HFFc6 (cell line): ENCODE measurements around the gene GMEB2. TPM values are rescaled to one million over a fixed set of nuclear protein-coding genes. Genes with fewer than 3 reads are reported as not detected.

ENCODE experiments used
- DNase-seq: peaks from one replicate; pipeline ENCODE4 v3.0.0-alpha.2; 2018
- H3K27ac Mint-ChIP-seq: 2 replicates; pipeline ENCODE4 v1.8.0; 2020; ENCODE audit warnings: mild to moderate bottlenecking, mixed read lengths
- H3K27me3 Mint-ChIP-seq: 2 replicates; pipeline ENCODE4 v1.8.0; 2021; ENCODE audit warnings: mild to moderate bottlenecking, moderate library complexity, mixed read lengths; ENCODE audit not compliant: insufficient read depth
- H3K36me3 Mint-ChIP-seq: 2 replicates; pipeline ENCODE4 v1.8.0; 2021; ENCODE audit warnings: low read depth, mixed read lengths
- H3K4me1 Mint-ChIP-seq: 2 replicates; pipeline ENCODE4 v1.8.0; 2020; ENCODE audit warnings: low read depth, mixed read lengths
- H3K4me3 Mint-ChIP-seq: 2 replicates; pipeline ENCODE4 v1.8.0; 2020; ENCODE audit warnings: mild to moderate bottlenecking, moderate library complexity, mixed read lengths
- H3K9me3 Mint-ChIP-seq: 2 replicates; pipeline ENCODE4 v1.8.0; 2020; ENCODE audit warnings: mild to moderate bottlenecking, mixed read lengths
- total RNA-seq, 6 experiments: library from RNA; stranded (reverse); fragmentation: NEBNext Ultra II Directional; extraction: Animal tissue kit (Norgen Biotek cat#: 25700); gene quantifications; 2 replicates in 1 of 6; 3 replicates in 5 of 6; pipeline ENCODE4 v1.2.3, GENCODE V29; 2021
- TF ChIP-seq, protein P1 (sequence below): fragments of 200-600 bp; sonication (generic); IDR thresholded peaks from 2 replicates; pipeline ENCODE4 v1.5.0; 2021; ENCODE audit warnings: antibody characterized with exemption, mild to moderate bottlenecking

The GMEB2 gene
- total RNA-seq, 6 experiments from 2014 or later, result 10.9 to 12.4 (median 12.0) TPM

DNA sequence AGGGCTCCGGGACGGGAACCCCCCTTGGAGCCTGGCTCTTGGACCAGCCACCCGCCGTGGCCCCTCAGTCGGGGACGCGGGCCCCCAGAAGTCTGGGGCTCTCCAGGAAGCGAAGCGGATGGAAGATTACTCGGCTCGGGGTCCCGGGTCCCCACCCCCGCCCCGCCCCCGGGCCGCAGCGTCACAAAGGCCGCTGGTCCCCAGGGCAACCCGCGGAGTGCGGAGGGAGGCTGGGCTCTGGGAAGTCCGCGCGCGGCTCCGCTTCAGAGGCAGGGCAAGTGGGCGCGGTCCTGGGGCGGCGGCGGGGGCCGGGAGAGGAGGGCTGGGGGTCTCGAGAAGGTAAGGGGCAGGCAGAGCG, 73.0 kb downstream of the GMEB2 start, which contains the start of gene FNDC11:
TSS of gene FNDC11 (plus strand) at position 227 of the 358 bp plus-strand sequence. CDS start 1,505 bp downstream, outside the sequence.
- TF ChIP-seq, protein P1, sequence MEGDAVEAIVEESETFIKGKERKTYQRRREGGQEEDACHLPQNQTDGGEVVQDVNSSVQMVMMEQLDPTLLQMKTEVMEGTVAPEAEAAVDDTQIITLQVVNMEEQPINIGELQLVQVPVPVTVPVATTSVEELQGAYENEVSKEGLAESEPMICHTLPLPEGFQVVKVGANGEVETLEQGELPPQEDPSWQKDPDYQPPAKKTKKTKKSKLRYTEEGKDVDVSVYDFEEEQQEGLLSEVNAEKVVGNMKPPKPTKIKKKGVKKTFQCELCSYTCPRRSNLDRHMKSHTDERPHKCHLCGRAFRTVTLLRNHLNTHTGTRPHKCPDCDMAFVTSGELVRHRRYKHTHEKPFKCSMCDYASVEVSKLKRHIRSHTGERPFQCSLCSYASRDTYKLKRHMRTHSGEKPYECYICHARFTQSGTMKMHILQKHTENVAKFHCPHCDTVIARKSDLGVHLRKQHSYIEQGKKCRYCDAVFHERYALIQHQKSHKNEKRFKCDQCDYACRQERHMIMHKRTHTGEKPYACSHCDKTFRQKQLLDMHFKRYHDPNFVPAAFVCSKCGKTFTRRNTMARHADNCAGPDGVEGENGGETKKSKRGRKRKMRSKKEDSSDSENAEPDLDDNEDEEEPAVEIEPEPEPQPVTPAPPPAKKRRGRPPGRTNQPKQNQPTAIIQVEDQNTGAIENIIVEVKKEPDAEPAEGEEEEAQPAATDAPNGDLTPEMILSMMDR, result no peak
- Mint-ChIP-seq H3K4me3 (no peak within 1 kb of the TSS), H3K27me3 (peaks cover 8% of the 10 kb centered on the region), H3K4me1 (no peaks in the 10 kb centered on the region), H3K27ac (no peak within 1 kb of the TSS), H3K36me3 (no peaks in the 10 kb centered on the region), H3K9me3 (no peaks in the 10 kb centered on the region)
- DNase-seq, result no peak

DNA sequence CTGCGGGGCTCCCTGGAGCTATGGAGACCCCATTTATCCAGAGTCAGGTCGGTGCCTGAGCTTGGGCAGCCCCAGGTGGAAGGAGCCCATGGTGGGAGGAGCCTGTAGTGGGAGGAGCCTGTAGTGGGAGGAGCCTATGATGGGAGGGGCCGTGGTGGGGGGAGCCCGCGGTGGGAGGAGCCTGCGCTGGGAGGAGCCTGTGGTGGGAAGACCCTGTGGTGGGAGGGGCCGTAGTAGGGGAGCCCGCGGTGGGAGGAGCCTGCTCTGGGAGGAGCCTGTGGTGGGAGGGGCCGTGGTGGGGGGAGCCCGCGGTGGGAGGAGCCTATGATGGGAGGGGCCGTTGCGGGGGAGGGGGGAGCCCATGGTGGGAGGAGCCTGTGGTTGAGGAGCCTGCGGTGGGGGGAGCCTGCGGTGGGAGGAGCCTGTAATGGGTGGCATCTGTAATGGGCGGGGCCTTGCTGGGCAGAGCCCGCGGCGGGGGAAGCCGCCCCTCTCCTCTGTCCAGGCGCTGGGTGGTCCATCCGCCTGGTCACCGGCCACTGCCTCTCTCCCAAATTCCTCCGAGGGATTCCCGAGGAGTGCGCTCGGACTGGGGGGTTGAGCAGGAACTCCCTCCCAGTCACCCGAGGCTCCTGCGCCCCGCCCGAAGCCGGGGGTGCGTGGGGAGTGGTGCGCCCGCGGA, 73.5 kb downstream of the GMEB2 start:
- Mint-ChIP-seq H3K27ac (no peak overlapping the region), H3K9me3 (no peaks in the 10 kb centered on the region), H3K27me3 (peaks cover 8% of the 10 kb centered on the region), H3K36me3 (no peaks in the 10 kb centered on the region), H3K4me3 (no peak overlapping the region), H3K4me1 (no peaks in the 10 kb centered on the region)
- TF ChIP-seq, protein P1, result no peak
- peak; percentile 31 for DNase-seq

DNA sequence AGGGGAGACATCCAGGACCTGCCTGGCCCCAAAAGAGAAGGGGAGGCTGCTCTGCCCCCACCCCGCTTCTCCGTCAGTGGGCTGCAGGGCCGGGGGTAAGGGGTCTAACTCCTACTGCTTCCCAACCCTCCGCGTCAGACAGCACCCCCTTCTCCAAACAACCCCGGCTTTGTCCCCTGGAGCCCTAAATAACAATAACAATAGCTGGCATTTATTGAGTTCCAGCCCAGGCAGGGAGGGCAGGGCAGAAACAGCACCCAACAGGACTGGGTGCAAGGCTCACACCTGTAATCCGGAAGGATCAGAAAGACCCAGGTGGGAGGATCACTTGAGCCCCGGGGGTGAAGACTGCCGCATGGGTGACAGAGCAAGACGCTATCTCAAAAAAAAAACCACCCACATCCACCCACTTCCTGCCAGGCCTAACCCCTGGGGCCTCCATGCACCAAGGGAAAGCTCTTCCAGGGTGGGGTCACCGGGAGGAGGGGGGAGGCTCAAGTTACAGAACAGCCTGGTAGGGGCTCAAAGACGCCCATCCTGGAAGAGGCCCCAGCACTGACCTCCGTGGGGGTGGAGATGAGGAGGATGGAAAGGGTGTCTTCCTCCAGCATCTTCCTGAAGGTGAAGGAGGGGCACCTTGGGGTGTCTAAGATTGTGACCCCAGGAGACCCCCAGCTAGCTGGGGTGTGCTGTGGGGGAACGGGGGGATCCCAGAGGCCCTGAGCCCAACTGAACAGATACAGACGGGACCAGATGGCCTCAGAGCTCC, 74.2 kb downstream of the GMEB2 start:
- Mint-ChIP-seq H3K4me1 (no peaks in the 10 kb centered on the region), H3K9me3 (no peaks in the 10 kb centered on the region), H3K36me3 (no peaks in the 10 kb centered on the region), H3K27ac (no peak overlapping the region), H3K4me3 (no peak overlapping the region), H3K27me3 (peaks cover 10% of the 10 kb centered on the region)
- no peak for DNase-seq
- TF ChIP-seq, protein P1, result no peak

DNA sequence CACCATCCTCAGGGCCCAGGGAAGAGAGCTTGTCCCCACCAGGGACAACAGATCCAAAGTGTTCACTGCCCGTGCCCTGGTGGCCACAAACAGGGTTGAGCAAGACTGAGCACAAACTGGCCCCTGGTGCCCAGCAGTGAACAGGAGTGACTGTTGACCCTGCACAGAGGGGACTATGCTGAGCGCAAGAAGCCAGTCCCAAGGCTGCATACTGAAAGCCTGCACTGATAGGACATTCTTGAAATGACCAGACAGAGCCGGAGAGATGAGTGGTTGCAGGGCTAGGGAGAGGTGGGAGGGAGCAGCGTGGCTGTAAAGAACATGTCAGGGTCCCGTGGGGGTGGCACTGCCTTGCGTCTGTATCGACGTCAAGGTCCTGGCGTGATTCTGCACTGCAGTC, 75.8 kb downstream of the GMEB2 start:
- TF ChIP-seq, protein P1, result no peak
- H3K27me3 Mint-ChIP-seq, result peaks cover 16% of the 10 kb centered on the region
- DNase-seq, result no peak
- H3K4me1 Mint-ChIP-seq, result no peaks in the 10 kb centered on the region
- H3K9me3 Mint-ChIP-seq, result no peaks in the 10 kb centered on the region
- H3K4me3 Mint-ChIP-seq, result no peak overlapping the region
- no peak overlapping the region for H3K27ac Mint-ChIP-seq
- H3K36me3 Mint-ChIP-seq, result no peaks in the 10 kb centered on the region

- Mint-ChIP-seq H3K4me3 (no peak overlapping the region), H3K27ac (no peak overlapping the region)
These were observed 77.1 kb downstream of the GMEB2 start for GRCh38 chr20:63549679-63550282.

More at GRCh38 chr20:63549679-63550282, 77.1 kb downstream of the GMEB2 start:
- TF ChIP-seq, protein P1, result no peak
- no peaks in the 10 kb centered on the region for H3K9me3 Mint-ChIP-seq
- no peak for DNase-seq
- H3K27me3 Mint-ChIP-seq, result peaks cover 20% of the 10 kb centered on the region
- peaks cover 5% of the 10 kb centered on the region for H3K4me1 Mint-ChIP-seq
- no peaks in the 10 kb centered on the region for H3K36me3 Mint-ChIP-seq
